ENCODE measurements around the gene PAK1.
"Not testable (repeated sequence)": the region's sequence is repeated elsewhere in the genome, so short reads cannot be mapped to it uniquely, and the experiment has no call there.

The PAK1 gene

DNA sequence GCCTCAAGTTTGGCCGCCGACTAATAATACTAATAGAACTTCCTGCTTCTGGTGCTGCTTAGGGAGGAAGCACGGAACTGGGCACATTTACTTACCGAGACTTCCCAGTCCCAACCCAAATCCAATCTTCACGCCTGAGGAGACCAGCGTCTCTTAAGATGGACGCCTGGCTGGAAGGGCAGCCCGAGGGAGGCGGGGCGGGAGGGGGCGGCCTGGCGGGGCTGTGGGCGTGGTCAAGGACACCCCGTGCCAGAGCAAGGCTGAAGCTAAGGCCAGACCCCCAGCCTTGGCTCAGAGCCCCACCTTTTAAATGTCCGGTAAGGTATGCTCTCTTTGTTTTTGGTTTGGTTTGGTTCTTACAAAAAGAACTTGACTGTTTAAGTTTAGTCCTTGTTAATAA is 172.4 kb downstream of the PAK1 start, which contains the start of gene GDPD4:
Gene GDPD4, minus strand, starts transcription at position 177 of the 400 bp plus-strand sequence. CDS start 16,549 bp downstream, outside the sequence.
- no peak for DNase-seq

DNA sequence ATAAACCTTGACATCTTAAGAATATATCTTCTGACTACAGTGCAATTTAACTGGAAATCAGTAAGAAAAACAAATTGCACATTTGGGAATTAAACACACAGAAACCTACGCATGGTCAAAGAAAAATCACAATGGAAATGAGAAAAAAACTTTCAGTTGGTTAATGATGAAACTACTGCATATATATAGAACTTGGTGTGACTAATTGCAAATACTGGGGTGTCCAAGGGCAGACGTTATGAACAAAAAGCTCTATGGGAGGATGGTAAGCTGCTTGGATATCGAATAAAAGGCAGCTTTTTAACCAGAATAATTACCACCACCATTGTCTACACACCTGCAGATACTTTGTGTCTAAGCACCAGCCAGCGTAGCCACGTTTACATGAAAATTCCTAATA is 173.2 kb downstream of the PAK1 start:
- DNase-seq, result no peak

DNA sequence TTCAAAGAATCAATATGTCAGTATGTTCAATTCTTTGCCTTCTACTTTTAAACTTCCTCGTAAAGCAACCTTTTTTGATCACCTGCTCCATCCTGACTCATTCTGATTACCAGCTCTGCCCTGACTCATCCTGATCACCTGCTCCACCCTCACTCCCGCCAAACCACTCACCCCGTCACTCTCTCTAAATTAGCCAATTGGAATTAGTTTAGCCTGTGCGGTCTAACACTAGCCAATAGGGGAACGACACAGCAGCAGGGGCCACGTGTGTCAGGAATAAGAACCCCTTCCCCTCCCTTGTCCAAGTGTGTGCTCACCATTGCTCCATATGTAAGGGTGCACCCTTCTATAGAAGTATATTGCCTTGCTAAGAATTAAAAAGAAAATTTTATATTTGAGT is 173.9 kb downstream of the PAK1 start:
- not testable (repeated sequence) for DNase-seq

DNA sequence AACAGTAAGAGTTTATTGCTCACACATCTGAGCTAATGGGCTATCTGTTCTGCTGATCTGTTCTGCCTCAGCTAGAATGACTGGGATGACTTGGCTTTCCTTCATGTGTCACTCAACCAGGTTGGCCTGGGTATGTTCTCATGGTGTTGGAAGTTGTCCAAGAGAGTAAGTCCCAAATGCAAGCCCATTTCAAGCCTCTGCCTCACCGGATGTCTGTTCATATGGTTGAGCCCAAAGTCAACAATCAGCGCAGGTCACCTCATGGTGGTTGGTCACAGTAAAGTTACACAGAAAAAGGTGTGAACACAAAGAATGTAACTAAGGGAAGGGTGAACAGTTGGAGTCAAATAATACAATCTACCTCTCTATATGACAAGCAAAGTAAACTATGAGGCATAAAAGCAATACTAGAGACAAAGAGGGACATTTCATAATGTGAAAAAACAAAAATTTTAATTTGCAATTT is 174.3 kb downstream of the PAK1 start:
- peak; percentile 32 for DNase-seq

DNA sequence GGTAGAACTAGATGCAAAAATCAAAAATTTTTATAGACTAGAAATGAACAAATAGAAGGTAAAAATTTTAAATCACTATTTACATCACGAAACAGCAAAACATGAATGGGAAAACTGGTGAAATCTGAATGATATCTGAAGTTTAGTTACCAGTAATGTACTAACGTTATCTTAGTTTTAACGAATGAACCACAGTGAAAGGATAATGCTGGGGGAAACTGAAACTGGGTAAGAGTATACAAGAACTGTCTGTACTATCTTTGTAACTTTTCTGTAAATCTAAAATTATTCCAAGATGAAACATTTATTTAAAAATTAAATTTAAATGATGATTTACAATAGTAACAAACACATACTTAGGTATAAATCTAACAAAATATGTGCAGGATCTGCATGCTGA is 179.9 kb downstream of the PAK1 start:
- no peak for DNase-seq

DNA sequence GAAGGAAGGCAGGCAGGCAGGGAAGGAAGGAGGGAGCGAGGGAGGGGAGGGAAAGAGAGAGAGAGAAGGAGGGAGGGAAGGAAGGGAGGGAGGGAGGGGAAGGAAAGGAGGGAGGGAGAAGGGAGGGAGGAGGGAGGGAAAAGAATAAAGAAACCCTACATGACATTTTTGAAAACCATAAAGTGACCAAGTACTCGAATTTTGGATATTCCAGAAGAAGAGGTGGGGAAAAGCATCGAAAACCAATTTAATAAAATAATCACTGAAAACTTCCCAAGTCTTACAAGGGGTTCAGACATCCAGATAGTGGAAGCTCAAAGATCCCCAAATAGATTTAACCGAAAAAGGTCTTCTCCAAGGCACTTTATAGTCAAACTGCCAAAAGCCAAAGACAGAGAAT is 184.2 kb downstream of the PAK1 start:
- DNase-seq, result no peak

DNA sequence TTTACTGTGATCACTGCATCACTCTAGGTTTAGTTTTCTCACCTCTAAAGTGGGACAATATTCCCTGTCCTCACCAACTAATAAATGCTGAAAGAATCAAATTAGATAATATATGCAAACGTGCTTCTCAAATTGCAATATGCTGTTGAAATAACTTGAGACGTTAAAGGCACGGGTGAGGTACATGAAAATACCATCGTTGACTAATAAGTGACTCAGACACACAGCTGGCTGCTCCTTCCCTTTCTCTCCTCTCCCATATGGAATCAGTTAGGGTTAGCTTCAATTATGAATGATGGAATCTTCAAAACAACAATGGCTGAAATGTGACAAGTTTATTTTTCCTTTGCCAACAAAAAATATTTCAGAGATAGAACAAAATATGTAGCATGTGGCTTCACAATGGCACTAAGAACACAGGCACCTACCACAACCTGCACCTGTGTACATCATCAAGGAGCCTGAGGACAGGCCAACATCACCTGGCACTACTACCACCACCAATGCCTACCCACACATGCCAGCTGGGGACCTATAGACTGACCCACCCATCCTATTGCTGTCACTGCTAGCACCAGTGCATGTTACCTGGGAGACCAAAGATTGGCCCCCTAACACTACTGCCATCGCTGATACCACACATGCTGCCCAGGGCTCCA is 186.2 kb downstream of the PAK1 start:
- DNase-seq, result peak; percentile 90

DNA sequence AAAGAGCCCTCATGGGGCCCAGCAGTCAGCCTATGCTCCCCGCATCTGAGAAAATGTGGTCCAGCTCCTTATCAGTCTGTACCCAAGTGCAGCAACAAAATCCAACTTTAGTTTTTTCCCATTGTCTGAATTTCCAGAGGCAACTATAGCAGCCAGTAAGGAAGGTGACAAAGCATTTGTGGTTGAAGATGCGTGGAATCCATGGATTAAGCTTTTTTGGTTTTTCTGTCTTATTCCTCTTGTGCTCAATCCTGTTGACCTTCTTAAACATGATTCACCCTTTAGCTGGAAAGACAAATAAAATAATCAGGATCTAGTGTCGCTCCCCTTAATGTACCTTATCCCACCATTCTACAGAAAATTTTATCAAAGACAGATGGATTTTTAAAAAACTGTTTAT is 186.8 kb downstream of the PAK1 start:
- peak; percentile 21 for DNase-seq

DNA sequence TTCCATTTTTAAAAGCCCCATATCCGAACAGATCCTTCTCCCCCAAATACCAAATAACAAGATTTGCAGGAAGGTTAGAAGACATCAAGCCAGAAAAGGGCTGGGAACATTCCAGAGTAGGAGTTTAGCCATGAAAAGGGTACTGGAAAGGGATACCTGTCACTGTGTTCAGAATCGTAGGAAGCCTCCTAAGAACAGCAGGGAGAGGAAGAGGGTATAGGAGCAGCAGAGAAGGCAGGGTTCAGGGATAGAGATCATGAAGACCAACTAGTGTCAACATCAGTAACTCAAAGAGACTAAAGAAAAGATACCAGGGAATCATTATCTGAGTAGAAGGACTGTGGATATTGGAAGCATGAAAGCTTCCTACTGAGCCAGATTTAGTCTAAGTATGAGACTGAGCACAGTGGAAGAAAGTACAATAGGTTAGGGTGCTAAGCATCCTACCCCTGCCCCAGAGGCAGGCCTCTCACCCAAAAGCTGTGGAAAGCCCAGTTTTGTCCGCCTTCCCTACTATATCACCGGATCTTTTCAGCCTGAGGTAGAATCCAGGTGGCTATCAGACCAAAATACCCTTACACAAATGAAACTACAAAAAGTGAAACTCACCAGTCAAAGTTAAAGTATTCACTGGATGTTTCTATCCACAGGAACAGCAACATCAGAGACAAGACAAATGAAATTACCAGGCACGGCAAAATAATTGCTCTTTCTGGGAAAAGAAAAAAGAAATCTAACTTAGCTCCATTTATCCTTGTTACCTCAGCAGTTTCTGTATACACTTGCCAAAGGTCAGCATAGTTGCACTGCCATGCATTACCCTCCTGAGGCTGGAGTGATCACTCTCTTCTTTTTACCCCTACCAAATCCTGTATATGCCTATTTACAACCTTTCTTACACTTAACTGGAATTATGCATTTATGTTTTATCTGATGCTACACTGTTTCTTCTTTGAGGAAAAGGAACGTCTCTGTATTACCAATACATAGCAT is 189.1 kb downstream of the PAK1 start:
- DNase-seq, result no peak

DNA sequence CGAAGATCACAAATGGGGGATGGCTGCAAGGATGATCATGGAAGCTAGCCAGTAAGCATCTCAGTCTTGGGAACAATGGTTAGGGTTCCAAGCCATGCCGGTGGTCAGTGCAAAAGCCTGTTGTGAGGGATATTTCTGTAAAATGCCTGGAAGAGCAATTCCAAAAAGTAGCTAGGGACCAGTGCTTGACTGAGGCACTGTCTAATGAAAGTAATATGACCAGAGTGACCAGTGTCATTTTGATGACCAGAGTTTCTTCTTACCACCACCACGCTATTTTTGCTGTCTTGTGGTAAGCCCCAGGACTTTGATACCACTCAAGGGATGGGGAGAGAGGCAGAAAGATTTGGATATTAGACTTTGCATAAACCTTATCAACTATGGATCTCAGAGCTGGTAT is 190.8 kb downstream of the PAK1 start:
- no peak for DNase-seq

DNA sequence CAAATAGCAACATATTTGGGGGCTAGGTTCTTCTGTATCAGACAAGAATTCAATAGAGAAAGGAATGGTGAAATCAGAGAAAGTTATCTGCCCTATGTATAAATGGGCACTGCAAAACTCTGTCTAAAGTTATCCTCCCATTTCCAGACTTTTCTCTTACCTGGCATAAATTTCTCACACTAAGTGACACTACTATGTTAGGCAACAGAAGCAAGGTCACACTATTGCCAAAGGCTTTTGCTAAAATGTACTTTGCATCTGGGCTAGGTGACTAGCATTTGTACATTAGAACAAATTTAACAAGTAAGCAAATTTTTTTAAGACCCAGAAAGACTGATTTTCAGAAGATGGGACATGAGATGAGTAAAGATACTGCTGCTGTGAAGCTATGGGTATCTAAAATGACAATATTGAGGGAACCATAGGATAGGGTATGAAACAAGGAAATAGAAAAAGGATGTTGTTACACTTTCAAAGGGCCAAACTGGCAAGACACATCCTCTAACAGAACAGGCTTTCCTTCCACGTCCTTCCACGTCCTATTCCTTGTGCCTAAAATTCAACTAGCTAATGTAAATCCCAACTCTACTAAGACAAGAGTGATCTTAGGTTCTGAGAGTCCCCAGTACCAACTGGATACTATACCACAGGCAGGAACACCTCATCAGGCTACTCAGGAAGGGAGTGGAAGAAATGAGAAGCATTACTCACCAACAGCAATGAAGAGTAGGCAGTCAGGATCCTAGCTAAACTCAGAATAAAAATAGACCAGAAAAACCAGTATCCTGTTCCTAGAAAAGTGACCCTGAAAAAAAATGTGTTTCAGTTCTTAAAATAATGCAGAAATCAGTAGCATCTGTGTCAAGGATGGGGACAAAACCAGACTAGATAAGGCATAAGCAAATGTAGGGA is 195.0 kb downstream of the PAK1 start:
- DNase-seq, result peak; percentile 9

DNA sequence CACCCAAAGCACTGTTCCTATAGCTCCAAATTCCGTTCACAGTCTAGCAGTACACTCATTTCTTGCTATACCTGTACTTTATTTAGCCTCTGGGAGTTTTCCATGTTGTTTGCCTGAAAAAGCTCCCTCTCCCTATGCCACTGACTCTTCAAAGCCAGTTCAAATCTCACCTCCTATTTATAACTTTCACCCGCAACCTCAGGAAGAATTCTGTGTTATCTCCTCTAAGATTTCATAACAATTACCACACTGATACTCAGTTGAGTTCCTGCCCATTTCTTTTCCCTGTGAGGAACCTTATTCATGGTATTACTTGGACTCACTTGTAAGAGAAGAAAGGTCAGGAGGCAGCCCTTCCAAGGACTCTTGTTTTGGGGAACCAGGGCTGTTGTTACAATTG is 197.6 kb downstream of the PAK1 start:
- no peak for DNase-seq
